ENCODE data around the gene GTSE1.

The GTSE1 gene

DNA sequence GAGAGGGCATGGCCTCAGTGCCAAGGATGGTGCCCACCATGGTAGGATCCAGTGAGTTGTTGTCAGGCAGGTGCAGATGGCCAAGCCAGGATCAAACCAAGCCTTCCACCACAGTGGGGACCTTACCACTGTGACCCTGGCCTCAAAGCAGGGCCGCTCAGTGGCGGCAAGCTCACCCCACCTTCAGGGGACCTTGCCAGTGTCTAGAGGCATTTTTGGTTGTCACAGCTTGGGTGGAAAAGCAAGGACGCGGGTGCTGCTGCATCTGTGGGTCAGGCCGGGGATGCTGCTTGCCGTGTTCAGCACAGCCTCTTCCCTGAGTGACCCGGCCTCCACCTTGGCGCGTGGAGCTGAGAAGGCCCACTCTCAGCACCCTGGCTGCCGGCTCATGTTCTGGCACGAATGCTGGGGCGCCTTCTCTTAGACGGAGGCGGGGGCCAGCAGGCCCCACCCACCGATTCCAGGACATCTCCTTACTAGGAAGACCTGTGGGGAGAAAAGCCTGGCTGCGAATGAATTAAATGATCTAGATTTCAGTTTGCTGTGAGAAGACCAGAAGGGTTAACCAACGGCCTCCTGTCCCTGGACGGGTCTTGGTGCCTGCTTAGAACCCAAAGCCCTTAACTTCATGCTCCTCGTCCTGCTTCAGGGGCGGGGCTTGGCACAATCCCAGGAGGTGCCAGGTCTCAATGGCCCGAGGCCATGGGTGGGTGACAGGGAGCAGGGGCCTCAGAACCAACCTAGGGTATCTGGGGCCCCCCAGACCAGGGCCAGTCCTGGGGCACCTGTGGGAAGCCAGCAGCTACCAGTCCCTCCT, 57.7 kb downstream of the GTSE1 start:
- DNase-seq, result no peak

DNA sequence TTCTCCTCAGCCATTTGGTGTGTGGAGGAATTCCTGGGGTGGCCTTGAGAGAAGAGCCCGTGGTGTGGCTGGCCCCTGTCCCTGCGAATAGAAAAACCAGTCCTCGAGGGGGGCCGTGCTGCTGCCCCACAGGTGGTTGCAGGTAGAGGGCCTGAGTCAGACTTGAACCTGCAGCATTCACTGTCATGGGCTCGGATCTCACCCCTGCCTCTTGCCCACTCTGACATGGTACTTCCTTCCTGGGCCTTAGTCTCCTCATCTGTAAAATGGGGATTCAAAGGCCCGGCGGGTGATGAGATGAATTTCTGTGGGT, 58.3 kb downstream of the GTSE1 start:
- no peak for DNase-seq

DNA sequence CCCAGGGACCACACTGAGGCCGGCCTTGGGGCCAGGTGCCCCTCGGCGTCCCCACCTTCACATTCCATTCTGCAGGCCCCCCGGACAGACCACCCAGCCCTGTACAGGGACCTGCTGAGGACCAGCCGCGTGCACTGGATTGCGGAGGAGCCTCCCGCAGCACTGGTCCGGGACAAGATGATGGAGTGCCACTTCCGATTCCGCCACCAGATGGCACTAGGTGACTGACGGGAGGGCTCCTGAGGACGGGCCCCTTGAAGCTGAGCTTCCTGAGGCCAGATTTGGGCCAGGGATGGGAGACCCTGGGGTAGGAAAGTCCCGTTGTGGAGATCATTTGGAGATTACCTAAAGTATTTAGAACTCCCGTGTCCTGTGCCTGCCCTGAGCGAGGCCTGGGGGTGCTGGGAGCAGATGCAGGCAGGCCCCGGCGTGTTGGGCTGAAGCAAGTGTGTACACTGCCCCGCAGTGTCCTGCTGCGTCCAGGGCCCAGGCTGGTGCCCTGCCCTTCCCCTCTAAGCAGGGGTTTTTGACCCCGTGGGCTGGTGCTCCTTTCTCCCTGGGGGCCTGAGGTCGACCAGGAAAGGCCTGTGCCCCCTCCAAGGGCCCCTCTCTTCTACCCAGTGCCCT, 58.8 kb downstream of the GTSE1 start:
- DNase-seq, result peak; percentile 62

- no peak for DNase-seq
Measured at GRCh38 chr22:46355996-46356471, 59.4 kb downstream of the GTSE1 start.

- no peak for DNase-seq
Measured at GRCh38 chr22:46356496-46357480, 60.1 kb downstream of the GTSE1 start.

- no peak for DNase-seq
Measured at GRCh38 chr22:46357711-46358520, 61.2 kb downstream of the GTSE1 start.

DNA sequence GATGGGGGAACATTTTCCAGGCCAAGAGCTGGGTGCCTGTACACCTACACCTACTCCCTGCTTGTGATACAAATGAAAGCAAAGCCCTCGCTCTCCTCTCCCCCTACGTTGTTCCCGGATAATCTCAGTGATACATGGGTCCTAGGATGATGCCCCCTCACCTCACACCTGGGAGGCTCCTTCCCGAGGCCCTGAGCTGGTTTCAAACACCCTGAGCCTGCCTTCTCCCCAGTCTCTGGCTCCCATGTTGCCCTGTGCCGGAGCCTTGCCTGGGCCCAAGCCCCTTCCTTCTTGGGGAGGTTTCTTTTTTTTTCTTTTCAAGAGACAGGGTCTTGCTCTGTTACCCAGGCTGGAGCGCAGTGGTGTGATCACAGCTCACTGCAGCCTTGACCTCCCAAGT, 62.1 kb downstream of the GTSE1 start:
- DNase-seq, result no peak

- DNase-seq, result no peak
Measured at GRCh38 chr22:46359362-46359761, 62.7 kb downstream of the GTSE1 start.

GRCh38 chr22:46360097-46360496, 63.4 kb downstream of the GTSE1 start:
- DNase-seq, result no peak

DNA sequence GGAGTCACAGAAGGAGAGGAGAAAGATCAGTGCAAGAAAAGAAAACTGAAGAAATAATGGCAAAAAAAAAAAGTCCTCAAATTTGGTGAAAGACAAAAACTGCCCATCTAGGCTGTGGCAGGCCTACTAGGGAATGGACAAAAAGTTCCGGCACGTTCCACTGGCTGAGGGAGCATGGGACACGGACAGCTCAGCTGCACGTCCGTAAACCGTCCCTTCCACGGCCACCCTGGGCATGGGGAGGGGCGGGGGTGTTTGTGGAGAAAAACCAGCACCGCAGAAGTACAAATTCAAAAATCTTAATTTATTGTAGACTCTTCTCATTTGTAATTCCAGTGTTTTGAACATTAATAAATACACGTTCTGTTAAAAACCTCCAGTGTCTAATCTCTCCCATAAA, 64.2 kb downstream of the GTSE1 start:
- DNase-seq, result no peak

GRCh38 chr22:46361826-46362202, 65.1 kb downstream of the GTSE1 start:
- no peak for DNase-seq

DNA sequence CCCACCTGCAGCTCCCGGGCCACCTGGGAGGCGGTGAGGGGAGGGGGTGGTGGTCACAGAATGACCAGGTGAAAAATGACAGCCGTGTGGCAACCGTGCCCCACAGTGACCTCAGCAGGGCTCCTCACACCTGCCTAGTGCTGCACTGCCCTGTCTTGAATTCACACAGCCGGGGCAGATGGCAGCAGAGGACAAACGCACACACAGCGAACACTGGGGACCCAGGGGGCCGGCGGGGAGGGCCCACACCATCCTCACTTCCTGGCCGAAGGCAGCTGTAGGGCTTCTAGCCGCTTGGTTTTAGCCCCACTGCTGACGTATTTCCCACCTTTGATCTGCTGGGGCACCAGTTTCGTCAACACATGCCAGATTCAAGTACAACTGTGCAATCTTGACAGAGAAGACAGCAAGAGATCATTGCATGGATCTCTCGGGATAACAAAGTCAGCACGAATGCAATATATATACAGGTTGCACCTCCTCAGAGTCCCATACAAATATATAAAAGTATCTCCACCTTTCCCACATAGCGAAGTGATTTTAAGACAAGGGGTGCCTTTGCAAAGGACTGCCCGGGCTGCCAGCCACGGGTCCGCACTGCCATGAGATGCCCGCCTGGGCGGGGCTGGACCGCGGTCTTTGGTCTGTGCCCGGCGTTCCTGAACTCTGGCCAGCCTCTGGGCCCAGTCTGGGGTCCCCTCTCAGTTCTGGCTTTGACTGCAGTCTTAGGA, 65.7 kb downstream of the GTSE1 start:
- DNase-seq, result no peak

DNA sequence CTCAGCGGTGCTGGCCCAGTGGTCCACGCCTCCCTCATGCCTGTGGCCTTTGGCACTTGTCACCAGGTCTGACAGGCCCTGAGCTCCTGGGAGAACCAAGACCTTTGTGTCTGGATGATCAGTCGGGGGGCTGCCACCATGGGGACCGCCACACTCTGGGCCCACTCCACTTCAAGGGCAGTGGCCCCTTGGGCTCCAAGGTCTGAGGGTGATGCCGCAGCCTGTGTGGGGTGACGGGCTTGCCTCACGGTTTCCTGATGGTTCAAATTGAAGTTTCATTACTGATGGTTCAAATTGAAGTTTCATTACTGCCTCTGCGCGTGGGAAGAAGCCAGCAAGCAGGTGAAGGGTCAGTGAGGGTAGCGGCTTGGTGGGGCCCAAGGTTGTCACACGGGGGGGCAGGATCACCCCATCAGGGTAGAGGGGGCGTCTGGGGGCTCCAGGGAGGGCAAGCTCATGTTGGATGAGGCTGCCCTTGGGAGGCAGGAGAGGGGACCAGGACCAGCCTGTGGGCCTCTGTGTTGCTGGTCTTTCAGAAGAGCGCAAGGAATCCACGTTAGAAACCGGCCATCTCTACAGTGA, 66.4 kb downstream of the GTSE1 start:
- no peak for DNase-seq

DNA sequence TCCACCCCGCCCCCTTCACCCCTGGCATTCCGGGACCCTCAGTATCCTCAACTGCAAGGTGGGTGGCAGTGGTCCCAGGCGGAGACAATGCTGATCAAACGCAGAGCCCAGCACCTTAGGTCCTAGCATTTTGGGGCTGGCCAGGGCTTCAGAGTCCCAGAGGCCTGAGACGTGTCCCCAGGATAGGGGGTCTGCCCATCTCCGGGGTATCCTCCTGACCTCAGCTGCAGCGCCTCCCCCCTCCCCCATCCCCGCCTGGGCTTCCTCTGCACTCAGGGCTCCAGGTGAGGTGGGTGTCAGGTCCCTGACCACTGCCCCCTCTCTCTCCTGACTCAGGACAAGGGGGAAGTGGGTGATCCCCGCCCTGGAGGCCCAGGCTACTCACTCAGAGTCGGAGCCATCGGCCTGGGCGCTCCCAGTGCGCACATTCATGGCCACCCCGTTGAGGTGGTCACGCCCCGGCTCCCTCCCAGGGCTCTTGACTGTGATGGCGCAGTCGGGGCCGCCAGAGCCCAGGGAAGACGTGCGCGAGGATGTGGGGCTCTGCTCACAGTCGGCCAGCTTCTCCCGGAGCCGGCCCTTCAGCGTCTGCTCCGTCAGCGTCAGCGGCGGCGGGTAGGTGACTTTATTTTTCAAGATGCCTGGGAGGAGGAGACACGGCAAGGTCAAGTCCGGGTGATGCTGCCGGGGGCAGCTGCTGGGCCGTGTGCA, 67.1 kb downstream of the GTSE1 start:
- DNase-seq, result no peak

- no peak for DNase-seq
Measured at GRCh38 chr22:46364341-46365165, 67.9 kb downstream of the GTSE1 start.

GRCh38 chr22:46365166-46365624, 68.5 kb downstream of the GTSE1 start:
- no peak for DNase-seq

GRCh38 chr22:46366327-46366731, 69.7 kb downstream of the GTSE1 start:
- DNase-seq, result no peak

- DNase-seq, result no peak
Measured at GRCh38 chr22:46366801-46367706, 70.4 kb downstream of the GTSE1 start.

All from midbrain (tissue), 1 donor.